Naive B cell (primary cell): ENCODE measurements around the gene HNRNPUL2. TPM values are rescaled to one million over a fixed set of nuclear protein-coding genes. Genes with fewer than 3 reads are reported as not detected.
"Not testable (repeated sequence)": the region's sequence is repeated elsewhere in the genome, so short reads cannot be mapped to it uniquely, and the experiment has no call there.

Source experiments
- ATAC-seq, 2 donors: fragments of 150-1000 bp; cut with Tn5 transposase; 2 replicates each; pipeline ENCODE4 v1.10.0; 2021; ENCODE audit warnings: low read depth in 2 of 2, mild to moderate bottlenecking in 2 of 2, moderate library complexity in 2 of 2
- DNase-seq: peaks from one replicate; pipeline ENCODE4 v3.0.0; 2022
- H3K27ac Mint-ChIP-seq, 6 donors: one replicate each; pipeline ENCODE4 v1.8.0; 2020 to 2022; ENCODE audit warnings: mild to moderate bottlenecking in 6 of 6, mixed read lengths in 6 of 6, moderate library complexity in 5 of 6, inconsistent platforms in 2 of 6
- H3K27me3 Mint-ChIP-seq, 3 donors: one replicate each; pipeline ENCODE4 v1.8.0; 2021 to 2022; ENCODE audit warnings: mixed read lengths in 3 of 3, mild to moderate bottlenecking in 1 of 3
- H3K36me3 Mint-ChIP-seq, 2 donors: one replicate each; pipeline ENCODE4 v1.8.0; 2020 to 2022; ENCODE audit warnings: mixed read lengths in 2 of 2, inconsistent platforms in 1 of 2, mild to moderate bottlenecking in 1 of 2
- H3K4me1 Mint-ChIP-seq, 3 donors: one replicate each; pipeline ENCODE4 v1.8.0; 2020 to 2022; ENCODE audit warnings: mixed read lengths in 3 of 3, inconsistent platforms in 1 of 3, mild to moderate bottlenecking in 1 of 3, moderate library complexity in 1 of 3
- H3K4me3 Mint-ChIP-seq, 8 donors: one replicate each; pipeline ENCODE4 v1.8.0; 2020 to 2022; ENCODE audit warnings: mild to moderate bottlenecking in 8 of 8, mixed read lengths in 8 of 8, moderate library complexity in 8 of 8, inconsistent platforms in 2 of 8
- H3K9me3 Mint-ChIP-seq, 7 donors: one replicate each; pipeline ENCODE4 v1.8.0; 2020 to 2022; ENCODE audit warnings: mixed read lengths in 7 of 7, mild to moderate bottlenecking in 5 of 7, inconsistent platforms in 2 of 7, moderate library complexity in 1 of 7
- polyA plus RNA-seq, 6 donors: library from polyadenylated mRNA; unstranded; fragments of 300-500 nt; fragmentation: Illumina TruSeq; gene quantifications; one replicate each; pipeline ENCODE4 v1.2.3, GENCODE V29; 2021; ENCODE audit warnings: low read depth in 6 of 6

HNRNPUL2 gene
- polyA plus RNA-seq, 6 donors from 2014 or later: 0.61 to 2.9 (median 1.1) TPM

DNA sequence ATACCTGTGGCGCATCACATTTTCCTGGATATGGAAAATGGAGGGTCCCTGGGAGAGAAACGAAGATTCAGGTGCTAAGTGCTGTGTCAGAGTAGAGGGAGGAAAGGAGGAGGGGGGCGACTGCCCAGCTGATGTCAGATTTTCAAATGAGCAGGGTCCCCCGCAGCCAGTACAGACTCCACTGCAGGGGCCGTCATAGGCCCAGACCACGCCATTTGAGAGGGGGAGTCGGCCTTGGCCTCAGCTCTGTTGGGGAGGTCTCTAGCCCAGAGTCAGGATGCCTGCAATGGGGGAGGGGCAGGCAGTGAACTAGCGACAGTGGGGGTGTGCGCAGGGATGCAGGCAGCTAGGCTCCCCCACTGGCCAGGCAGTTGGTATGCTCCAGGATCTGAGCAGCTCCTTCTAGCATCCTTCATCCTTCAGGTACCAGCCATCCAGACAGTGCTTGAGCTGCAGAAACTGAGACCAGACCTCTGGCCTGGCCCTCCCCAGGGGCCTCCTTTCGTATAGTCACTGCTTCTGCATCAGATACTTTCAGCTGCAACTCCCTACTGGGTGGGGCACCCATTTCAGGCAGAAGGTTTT is 19.9 kb downstream of the HNRNPUL2 start, which contains the start of the genes BSCL2 and GNG3:
TSS of gene BSCL2 (minus strand) at position 148 of the 585 bp plus-strand sequence. CDS start 229 bp downstream, outside the sequence.
TSS of gene GNG3 (plus strand) at position 400 of the 585 bp plus-strand sequence. CDS start 620 bp downstream, outside the sequence.
- DNase-seq (no peak), ATAC-seq (no peak)
- Mint-ChIP-seq H3K27ac (peak within 1 kb of the TSS; percentile 79 to 100 (median 98)), H3K27me3 (no peaks in the 10 kb centered on the region), H3K4me3 (peak within 1 kb of the TSS; percentile 95 to 100 (median 98)), H3K36me3 (no peaks in the 10 kb centered on the region), H3K4me1 (peaks cover 39 to 56% (median 53%) of the 10 kb centered on the region in 3 donors), H3K9me3 (no peaks in the 10 kb centered on the region)

DNA sequence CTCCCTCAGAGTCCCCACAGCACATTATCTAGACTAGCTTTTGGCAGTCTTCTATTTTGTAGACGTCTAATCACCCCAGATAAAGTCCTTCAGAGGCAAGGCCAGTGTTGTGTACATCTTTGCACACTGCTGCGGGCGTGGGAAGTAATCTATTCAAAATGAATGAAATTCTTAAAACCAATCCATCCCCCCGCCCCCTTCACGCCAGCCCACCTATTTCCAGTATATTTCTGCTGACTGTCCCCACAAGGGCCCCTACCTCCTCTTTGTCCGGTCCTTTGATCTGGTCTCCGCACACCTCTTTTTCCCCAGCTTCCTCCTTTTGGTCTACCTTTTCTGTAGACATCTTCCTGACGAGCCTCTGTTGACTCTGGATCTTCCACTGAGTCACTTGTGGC is 20.4 kb downstream of the HNRNPUL2 start:
- Mint-ChIP-seq H3K4me3 (peak overlapping the region; percentile 87 to 100 (median 98)), H3K27ac (peak overlapping the region; percentile 33 to 98 (median 86)), H3K4me1 (peaks cover 41 to 53% (median 49%) of the 10 kb centered on the region in 3 donors), H3K27me3 (no peaks in the 10 kb centered on the region), H3K36me3 (no peaks in the 10 kb centered on the region), H3K9me3 (no peaks in the 10 kb centered on the region)
- DNase-seq: no peak
- ATAC-seq: no peak

DNA sequence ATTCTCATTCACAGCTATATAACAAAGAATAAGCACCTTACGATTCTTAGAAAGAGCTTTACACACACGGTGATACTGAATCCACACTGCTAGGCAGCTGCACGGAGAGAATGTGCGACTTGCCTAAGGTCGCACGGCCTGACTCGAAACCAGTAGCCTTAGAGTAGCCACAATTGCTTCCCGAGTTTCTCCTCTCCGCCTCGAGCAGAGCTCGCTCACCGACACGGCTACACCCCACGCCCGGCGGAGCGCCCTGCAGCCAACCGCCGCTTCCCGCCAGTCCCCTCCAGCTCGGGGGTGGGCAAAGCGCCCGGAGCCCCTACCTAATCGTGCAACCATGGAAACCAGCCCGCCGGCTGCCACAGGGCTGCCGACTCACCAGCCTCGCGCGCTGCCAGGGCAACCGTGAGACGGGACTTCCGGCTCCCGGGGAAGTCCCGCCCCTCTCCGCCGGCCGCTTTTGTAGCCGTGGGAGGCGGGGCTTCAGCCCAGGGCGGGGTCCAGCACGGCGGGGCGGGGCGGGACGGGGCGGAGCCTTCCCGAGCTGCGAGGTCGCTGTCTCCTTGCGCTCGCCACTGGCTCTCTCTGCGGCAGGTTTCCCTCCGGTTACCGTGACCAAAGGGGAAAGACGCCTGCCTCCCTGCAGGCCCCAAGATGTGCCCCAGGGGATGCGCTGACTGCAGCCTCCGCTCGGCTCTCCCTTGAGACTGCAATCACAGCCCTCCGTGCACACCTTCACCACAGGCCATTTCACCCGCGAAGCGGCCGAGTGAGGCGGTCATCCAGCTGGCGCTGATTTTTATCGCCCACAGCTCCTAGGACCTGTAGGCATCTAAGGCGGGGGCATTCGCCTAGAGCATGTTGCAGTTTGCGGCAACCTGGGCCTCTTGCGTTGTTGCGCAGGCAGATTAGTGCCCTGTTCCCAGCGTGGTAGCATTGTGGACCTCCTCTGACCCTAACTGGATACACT is 21.1 kb downstream of the HNRNPUL2 start:
- Mint-ChIP-seq H3K27ac (peak overlapping the region; percentile 84 to 98 (median 92)), H3K4me3 (peak overlapping the region; percentile 87 to 100 (median 98)), H3K4me1 (peaks cover 41 to 53% (median 49%) of the 10 kb centered on the region in 3 donors), H3K9me3 (no peaks in the 10 kb centered on the region), H3K27me3 (no peaks in the 10 kb centered on the region), H3K36me3 (no peaks in the 10 kb centered on the region)
- DNase-seq (peak; percentile 90), ATAC-seq (peak; percentile 64 to 70)

DNA sequence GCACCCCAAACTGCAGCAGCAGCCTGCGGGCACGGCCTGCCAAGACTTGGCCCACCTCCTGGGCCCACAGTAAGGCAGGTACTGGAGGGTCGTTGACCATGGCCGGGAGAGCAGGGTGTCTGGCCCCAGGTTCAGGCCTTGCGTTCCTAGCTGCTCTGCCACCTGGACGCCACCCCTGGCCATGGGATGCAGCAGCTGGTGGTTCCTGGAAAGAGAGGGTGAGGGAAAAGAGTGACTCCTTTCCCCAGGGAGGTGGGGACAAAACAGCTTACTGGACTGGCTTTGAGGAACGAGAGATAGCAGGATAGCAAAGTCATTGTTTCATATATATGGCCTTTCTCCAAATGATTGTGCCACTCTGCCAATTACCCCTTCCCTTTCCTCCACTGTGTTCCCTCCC is 21.8 kb downstream of the HNRNPUL2 start:
- Mint-ChIP-seq H3K4me1 (peaks cover 41 to 49% (median 49%) of the 10 kb centered on the region in 3 donors), H3K27ac (peak overlapping the region; percentile 76 to 96 (median 90)), H3K27me3 (no peaks in the 10 kb centered on the region), H3K4me3 (peak overlapping the region; percentile 87 to 100 (median 98)), H3K36me3 (no peaks in the 10 kb centered on the region), H3K9me3 (no peaks in the 10 kb centered on the region)
- DNase-seq (no peak), ATAC-seq (no peak)

DNA sequence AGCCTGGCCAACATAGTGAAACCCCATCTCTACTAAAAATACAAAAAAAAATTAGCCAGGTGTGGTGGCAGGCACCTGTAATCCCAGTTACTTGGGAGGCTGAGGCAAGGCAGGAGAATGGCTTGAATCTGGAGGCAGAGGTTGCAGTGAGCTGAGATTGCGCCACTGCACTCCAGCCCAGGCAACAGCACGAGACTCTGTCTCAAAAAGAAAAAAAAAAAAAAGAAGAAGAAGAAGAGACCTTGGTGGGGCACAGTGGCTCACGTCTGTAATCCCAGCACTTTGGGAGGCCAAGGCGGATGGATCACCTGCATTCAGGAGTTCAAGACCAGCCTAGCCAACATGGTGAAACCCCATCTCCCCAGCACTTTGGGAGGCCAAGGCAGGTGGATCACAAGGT is 23.3 kb downstream of the HNRNPUL2 start:
- not testable (repeated sequence) for H3K9me3 Mint-ChIP-seq, H3K27ac Mint-ChIP-seq, H3K27me3 Mint-ChIP-seq, H3K36me3 Mint-ChIP-seq, DNase-seq, ATAC-seq
- H3K4me1 Mint-ChIP-seq: peaks cover 36 to 39% (median 36%) of the 10 kb centered on the region in 3 donors
- H3K4me3 Mint-ChIP-seq: peak overlapping the region in 1 of 8 donors; percentile 35

DNA sequence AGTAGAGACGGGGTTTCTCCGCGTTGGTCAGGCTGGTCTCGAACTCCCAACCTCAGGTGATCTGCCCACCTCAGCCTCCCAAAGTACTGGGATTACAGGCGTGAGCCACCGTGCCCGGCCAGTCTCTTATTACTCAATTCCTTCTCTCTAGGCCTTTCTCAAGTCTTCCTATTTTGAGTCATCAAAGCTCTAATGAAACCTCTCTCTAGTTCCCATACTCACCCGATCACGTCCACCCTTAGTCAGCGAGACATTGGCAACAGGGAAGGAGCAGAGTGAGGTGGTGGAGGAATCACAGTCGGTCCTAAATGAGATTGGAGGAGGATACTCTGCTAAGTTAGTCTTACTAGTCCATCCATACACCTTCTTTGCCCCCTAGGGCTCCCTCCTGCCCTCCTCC is 25.0 kb downstream of the HNRNPUL2 start:
- Mint-ChIP-seq H3K36me3 (no peaks in the 10 kb centered on the region), H3K4me3 (no peak overlapping the region), H3K27me3 (no peaks in the 10 kb centered on the region), H3K9me3 (no peaks in the 10 kb centered on the region), H3K4me1 (peaks cover 19 to 27% (median 19%) of the 10 kb centered on the region in 3 donors), H3K27ac (peak overlapping the region in 3 of 6 donors; percentile 23 to 87 (median 83))
- DNase-seq (no peak), ATAC-seq (no peak)

DNA sequence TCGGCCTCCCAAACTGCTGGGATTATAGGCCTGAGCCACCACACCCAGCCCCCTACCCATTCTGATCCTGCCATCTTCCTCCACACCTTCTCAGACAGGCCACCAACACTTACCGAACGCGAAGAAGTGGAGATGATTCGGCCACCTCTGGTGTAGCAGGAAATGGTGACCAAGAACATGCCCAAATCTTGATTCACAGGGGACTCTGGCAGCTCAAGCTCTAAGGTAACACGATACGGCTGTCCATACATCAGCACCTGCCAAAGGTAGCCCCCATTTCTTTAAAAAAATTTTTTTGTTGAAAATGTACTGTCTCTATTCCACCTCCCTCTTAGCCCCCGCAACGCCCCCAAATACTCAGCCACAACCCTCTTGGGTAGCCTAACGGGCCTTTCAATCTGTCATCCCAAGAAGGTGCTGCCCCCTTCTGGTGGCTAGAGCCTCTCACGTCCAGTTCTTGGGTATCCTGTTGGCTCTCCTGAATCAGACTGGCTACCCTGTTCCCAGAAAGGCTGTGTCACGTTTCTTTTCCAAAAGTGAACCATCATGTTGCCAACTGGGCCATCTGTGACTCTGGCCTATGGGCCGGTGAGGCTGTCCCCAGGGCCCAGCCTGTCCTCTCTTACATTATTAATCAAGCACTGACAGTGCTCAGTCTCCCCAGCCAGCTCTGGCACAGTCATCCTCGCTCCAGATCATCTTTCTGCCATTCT is 32.6 kb downstream of the HNRNPUL2 start:
- H3K4me3 Mint-ChIP-seq: no peak overlapping the region
- no peaks in the 10 kb centered on the region for H3K9me3 Mint-ChIP-seq
- peak overlapping the region in 2 of 6 donors; percentile 40 to 52 for H3K27ac Mint-ChIP-seq
- H3K4me1 Mint-ChIP-seq: peaks cover 7 to 9% (median 7%) of the 10 kb centered on the region in 3 donors
- no peaks in the 10 kb centered on the region for H3K27me3 Mint-ChIP-seq
- DNase-seq: peak; percentile 69
- peaks cover 4 to 8% of the 10 kb centered on the region in 2 donors for H3K36me3 Mint-ChIP-seq
- peak; percentile 80 to 89 for ATAC-seq

DNA sequence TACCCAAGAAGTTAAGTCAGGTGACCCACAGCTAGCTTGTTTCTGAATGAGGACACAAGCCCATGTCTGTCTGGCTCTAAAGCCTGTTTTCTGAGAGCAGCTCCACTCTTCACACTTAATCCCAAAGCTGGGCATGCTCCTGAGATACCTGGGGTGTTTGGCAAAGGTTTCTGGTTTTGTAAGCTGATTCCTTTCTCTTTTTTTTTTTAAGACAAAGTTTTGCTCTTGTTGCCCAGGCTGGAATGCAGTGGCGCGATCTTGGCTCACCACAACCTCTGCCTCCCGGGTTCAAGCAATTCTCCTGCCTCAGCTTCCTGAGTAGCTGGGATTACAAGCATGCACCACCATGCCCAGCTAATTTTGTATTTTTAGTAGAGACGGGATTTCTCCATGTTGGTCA is 33.6 kb downstream of the HNRNPUL2 start:
- ATAC-seq, H3K4me1 Mint-ChIP-seq, H3K4me3 Mint-ChIP-seq, H3K27ac Mint-ChIP-seq, DNase-seq, H3K36me3 Mint-ChIP-seq, H3K9me3 Mint-ChIP-seq, H3K27me3 Mint-ChIP-seq: not testable (repeated sequence)

DNA sequence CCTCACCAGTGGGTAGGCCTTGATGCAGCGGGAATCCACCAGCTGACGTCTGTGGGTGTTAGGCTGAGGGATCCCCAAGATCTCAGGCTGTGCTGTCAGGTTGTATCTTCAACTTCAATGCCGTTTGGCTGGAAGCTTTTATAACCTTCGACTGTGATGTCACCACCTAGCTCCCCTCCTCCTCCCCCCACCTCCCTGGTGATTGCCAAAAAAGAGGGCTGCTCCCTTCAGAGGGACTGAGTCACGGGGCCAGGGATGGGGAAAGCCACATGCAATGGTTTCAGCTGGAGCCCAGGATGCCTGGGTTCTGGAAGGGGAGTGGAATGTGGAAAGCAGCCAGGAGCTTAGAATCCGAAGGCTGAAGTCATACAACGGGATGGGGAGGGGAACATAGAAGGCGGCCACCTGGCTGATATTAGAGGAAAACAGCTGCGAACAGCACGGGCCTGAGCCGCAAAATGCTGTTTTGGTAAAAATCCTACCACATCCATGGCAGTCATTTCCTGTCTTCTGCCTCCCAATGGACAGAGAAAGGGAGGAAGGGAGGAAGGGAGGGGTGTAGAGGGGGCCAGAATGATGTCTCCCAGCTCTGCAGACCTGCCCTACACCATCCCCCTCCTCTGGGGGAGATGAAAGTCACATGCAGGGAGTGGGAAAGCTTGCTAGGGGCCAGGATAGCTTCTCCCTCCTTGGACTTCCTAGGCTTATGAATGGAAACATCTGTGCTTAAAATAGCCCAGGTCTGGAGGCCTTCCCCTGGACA is 37.7 kb downstream of the HNRNPUL2 start, which contains the start of gene LRRN4CL:
TSS of gene LRRN4CL (minus strand) at position 110 of the 763 bp plus-strand sequence. CDS start 1,022 bp downstream, outside the sequence.
- no peaks in the 10 kb centered on the region for H3K9me3 Mint-ChIP-seq
- DNase-seq: no peak
- peaks cover 4 to 8% of the 10 kb centered on the region in 2 donors for H3K36me3 Mint-ChIP-seq
- ATAC-seq: no peak
- H3K4me3 Mint-ChIP-seq: peak within 1 kb of the TSS in 1 of 8 donors; percentile 83
- H3K27ac Mint-ChIP-seq: peak within 1 kb of the TSS in 2 of 6 donors; percentile 53 to 76
- peaks cover 4 to 21% (median 8%) of the 10 kb centered on the region in 3 donors for H3K27me3 Mint-ChIP-seq
- H3K4me1 Mint-ChIP-seq: peaks cover 2 to 3% (median 3%) of the 10 kb centered on the region in 3 donors

DNA sequence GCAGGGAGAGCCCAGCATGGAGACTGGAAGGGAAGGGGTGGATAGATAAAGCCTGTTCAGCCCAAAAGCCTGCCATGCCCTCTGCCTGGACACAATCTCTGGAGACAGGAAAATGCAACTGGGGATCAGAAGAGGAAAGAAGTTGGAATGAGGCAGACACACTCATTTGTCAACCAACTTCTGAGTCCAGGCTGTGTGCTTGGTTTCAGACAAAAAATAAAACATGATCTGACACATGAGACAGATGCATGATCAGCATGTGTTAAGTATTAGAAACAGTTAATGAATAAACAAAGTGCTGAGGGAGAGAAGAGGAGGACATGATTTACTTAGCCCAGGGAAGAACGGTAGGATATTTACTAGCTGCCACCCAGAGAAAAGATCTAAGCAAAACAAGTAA is 38.8 kb downstream of the HNRNPUL2 start:
- Mint-ChIP-seq H3K4me1 (no peaks in the 10 kb centered on the region), H3K27ac (no peak overlapping the region), H3K36me3 (peaks cover 4 to 8% of the 10 kb centered on the region in 2 donors), H3K9me3 (no peaks in the 10 kb centered on the region), H3K27me3 (peaks cover 4 to 21% (median 8%) of the 10 kb centered on the region in 3 donors), H3K4me3 (no peak overlapping the region)
- ATAC-seq (no peak), DNase-seq (no peak)

DNA sequence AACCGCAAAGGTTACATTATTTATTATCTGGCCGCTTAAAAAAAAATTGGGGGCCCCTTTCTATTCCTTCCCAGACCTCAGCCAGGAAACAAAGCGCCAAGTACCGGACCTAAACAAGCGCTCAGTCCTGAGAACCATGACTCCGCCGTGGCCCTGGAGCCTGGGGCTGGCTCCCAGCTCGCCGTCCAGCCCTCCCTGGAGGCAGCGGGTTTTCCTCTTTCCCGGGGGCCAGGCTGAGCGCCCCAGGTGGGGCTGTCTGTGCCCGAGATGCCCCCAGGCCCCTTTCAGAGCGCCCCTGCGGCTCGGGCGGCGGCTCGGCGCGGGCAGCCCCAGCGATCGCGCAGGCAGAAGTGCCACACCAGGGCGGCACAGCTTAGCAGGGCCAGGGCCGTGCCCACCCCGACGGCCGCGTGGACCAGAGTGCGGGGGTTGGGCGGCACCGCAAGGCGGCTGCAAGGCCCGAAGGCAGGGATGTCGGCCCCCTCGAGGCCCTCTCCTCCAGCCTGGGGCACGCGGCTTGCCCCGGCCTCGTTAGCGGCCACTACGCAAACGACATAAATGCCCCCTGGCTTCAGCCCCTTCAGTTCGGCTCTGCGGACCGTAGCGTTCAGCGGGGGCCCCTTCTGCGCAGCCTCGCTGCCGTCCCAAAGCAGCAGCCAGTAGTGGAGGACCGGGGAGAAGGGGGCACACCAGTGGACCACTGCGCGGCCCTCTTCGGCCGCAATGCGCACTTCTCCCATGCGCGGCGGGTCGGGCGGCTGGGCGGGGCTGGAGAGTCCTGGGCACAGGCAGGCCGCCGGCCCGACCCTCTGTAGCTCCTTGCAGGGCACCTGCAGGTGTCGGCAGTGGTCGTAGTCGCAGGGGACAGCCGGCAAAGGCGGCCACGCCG is 39.5 kb downstream of the HNRNPUL2 start:
- Mint-ChIP-seq H3K4me1 (no peaks in the 10 kb centered on the region), H3K36me3 (peaks cover 4 to 8% of the 10 kb centered on the region in 2 donors), H3K27me3 (peaks cover 4 to 21% (median 8%) of the 10 kb centered on the region in 3 donors), H3K27ac (no peak overlapping the region), H3K4me3 (peak overlapping the region in 3 of 8 donors; percentile 25 to 30 (median 25)), H3K9me3 (no peaks in the 10 kb centered on the region)
- ATAC-seq: peak in 1 of 2 donors; percentile 33
- no peak for DNase-seq
